WTC11 (cell line): ENCODE results near the gene C19orf44. TPM values are rescaled to one million over a fixed set of nuclear protein-coding genes. Genes with fewer than 3 reads are reported as not detected.
A peak's percentile ranks its signal among the peaks of the same experiment; 100 is the strongest.

Source experiments
- ATAC-seq: fragments of 200-7000 bp; cut with Tn5 transposase; 2 replicates; pipeline ENCODE4 v1.10.0; 2021; ENCODE audit warnings: mild to moderate bottlenecking, moderate library complexity
- CTCF ChIA-PET: fragments of 300-600 bp; sonication (Branson Sonifier 250); formaldehyde crosslinking; loops from one replicate; lab custom pipeline; 2021; ENCODE audit warnings: antibody characterized with exemption; lab: Charles Lee
- POLR2A ChIA-PET: fragments of 350-600 bp; sonication (Branson Sonifier 250); formaldehyde crosslinking; loops from one replicate; lab custom pipeline; 2021; ENCODE audit warnings: antibody characterized with exemption; lab: Charles Lee
- DNase-seq: peaks from one replicate; pipeline ENCODE4 v3.0.0; 2021; ENCODE audit warnings: low spot score
- H3K27ac Mint-ChIP-seq: 2 replicates; pipeline ENCODE4 v1.8.0; 2021; ENCODE audit warnings: mixed read lengths
- H3K27me3 Mint-ChIP-seq: 2 replicates; pipeline ENCODE4 v1.8.0; 2021; ENCODE audit warnings: low read depth, mild to moderate bottlenecking, moderate library complexity, mixed read lengths
- H3K36me3 Mint-ChIP-seq: 2 replicates; pipeline ENCODE4 v1.8.0; 2021; ENCODE audit warnings: mixed read lengths
- H3K4me1 Mint-ChIP-seq: 2 replicates; pipeline ENCODE4 v1.8.0; 2022; ENCODE audit warnings: mixed read lengths
- H3K4me3 Mint-ChIP-seq: 2 replicates; pipeline ENCODE4 v1.8.0; 2021; ENCODE audit warnings: mild to moderate bottlenecking, moderate library complexity, mixed read lengths
- H3K9me3 Mint-ChIP-seq: 2 replicates; pipeline ENCODE4 v1.8.0; 2021; ENCODE audit warnings: mixed read lengths
- CREB1 ChIP-seq: sonication (generic); formaldehyde crosslinking; IDR thresholded peaks from 2 replicates; pipeline ENCODE4 v1.8.0; 2023; ENCODE audit warnings: mild to moderate bottlenecking, missing genetic modification reagents
- CREM ChIP-seq: sonication (generic); formaldehyde crosslinking; IDR thresholded peaks from 2 replicates; pipeline ENCODE4 v1.8.1; 2022; ENCODE audit warnings: mild to moderate bottlenecking, missing genetic modification reagents, moderate library complexity
- GABPB1 ChIP-seq: sonication (generic); formaldehyde crosslinking; IDR thresholded peaks from 2 replicates; pipeline ENCODE4 v1.8.1; 2023; ENCODE audit warnings: mild to moderate bottlenecking, missing genetic modification reagents
- JAZF1 ChIP-seq: fragments of 250-450 bp; sonication (Bioruptor Pico); IDR thresholded peaks from 2 replicates; pipeline ENCODE4 v1.9.0; 2021; ENCODE audit warnings: moderate library complexity, mild to moderate bottlenecking, inconsistent platforms
- JUN ChIP-seq: sonication (generic); formaldehyde crosslinking; IDR thresholded peaks from 2 replicates; pipeline ENCODE4 v1.8.0; 2023; ENCODE audit warnings: mild to moderate bottlenecking, missing genetic modification reagents
- MYBL2 ChIP-seq: sonication (generic); formaldehyde crosslinking; IDR thresholded peaks from 2 replicates; pipeline ENCODE4 v1.8.1; 2023; ENCODE audit warnings: mild to moderate bottlenecking, moderate library complexity, missing genetic modification reagents
- NFATC4 ChIP-seq: fragments of 250-450 bp; sonication (Bioruptor Pico); IDR thresholded peaks from 2 replicates; pipeline ENCODE4 v1.9.0; 2021; ENCODE audit warnings: mild to moderate bottlenecking
- NR2C2 ChIP-seq: sonication (generic); formaldehyde crosslinking; IDR thresholded peaks from 2 replicates; pipeline ENCODE4 v1.8.0; 2022; ENCODE audit warnings: mild to moderate bottlenecking, missing genetic modification reagents
- OVOL2 ChIP-seq: fragments of 250-450 bp; sonication (Bioruptor Pico); IDR thresholded peaks from 2 replicates; pipeline ENCODE4 v1.9.0; 2021; ENCODE audit warnings: mild to moderate bottlenecking, borderline replicate concordance
- SMAD4 ChIP-seq: sonication (generic); formaldehyde crosslinking; IDR thresholded peaks from 2 replicates; pipeline ENCODE4 v1.8.0; 2022; ENCODE audit warnings: mild to moderate bottlenecking, missing genetic modification reagents
- SOX15 ChIP-seq: fragments of 250-450 bp; sonication (Bioruptor Pico); IDR thresholded peaks from 2 replicates; pipeline ENCODE4 v1.9.0; 2021; ENCODE audit warnings: mild to moderate bottlenecking
- SP1 ChIP-seq: sonication (generic); formaldehyde crosslinking; conservative IDR thresholded peaks from 2 replicates; pipeline ENCODE4 v1.8.1; 2022; ENCODE audit warnings: missing genetic modification reagents
- TEAD4 ChIP-seq: sonication (generic); formaldehyde crosslinking; IDR thresholded peaks from 2 replicates; pipeline ENCODE4 v1.8.0; 2022; ENCODE audit warnings: mild to moderate bottlenecking, missing genetic modification reagents
- TP53 ChIP-seq: sonication (generic); formaldehyde crosslinking; IDR thresholded peaks from 2 replicates; pipeline ENCODE4 v1.8.1; 2023; ENCODE audit warnings: mild to moderate bottlenecking, missing genetic modification reagents
- ZNF396 ChIP-seq: fragments of 250-450 bp; sonication (Bioruptor Pico); IDR thresholded peaks from 2 replicates; pipeline ENCODE4 v1.8.0; 2021; ENCODE audit warnings: mild to moderate bottlenecking, moderate library complexity, borderline replicate concordance
- ZNF416 ChIP-seq: fragments of 250-450 bp; sonication (Bioruptor Pico); IDR thresholded peaks from 2 replicates; pipeline ENCODE4 v1.9.0; 2021; ENCODE audit warnings: mild to moderate bottlenecking, inconsistent platforms
- ZNF671 ChIP-seq: fragments of 250-450 bp; sonication (Bioruptor Pico); IDR thresholded peaks from 2 replicates; pipeline ENCODE4 v1.8.0; 2021; ENCODE audit warnings: mild to moderate bottlenecking
- total RNA-seq: library from RNA; stranded (reverse); gene quantifications from 3 replicates; pipeline ENCODE4 v1.2.3, GENCODE V29; 2021
- TF ChIP-seq, protein P1 (sequence below): sonication (generic); formaldehyde crosslinking; IDR thresholded peaks from 2 replicates; pipeline ENCODE4 v1.8.1; 2022; ENCODE audit warnings: mild to moderate bottlenecking, missing genetic modification reagents, moderate library complexity, borderline replicate concordance
- TF ChIP-seq, protein P2 (sequence below): sonication (generic); formaldehyde crosslinking; IDR thresholded peaks from 2 replicates; pipeline ENCODE4 v1.8.1; 2023; ENCODE audit warnings: mild to moderate bottlenecking, missing genetic modification reagents, moderate library complexity
- TF ChIP-seq, protein P3 (sequence below): fragments of 250-450 bp; sonication (Bioruptor Pico); IDR thresholded peaks from 2 replicates; pipeline ENCODE4 v1.9.0; 2021; ENCODE audit warnings: mild to moderate bottlenecking, borderline replicate concordance
- TF ChIP-seq, protein P4 (sequence below): sonication (generic); formaldehyde crosslinking; conservative IDR thresholded peaks from 2 replicates; pipeline ENCODE4 v1.8.1; 2022; ENCODE audit warnings: mild to moderate bottlenecking, missing genetic modification reagents
- TF ChIP-seq, protein P5 (sequence below): sonication (generic); formaldehyde crosslinking; IDR thresholded peaks from 2 replicates; pipeline ENCODE4 v1.8.0; 2022; ENCODE audit warnings: missing genetic modification reagents
- TF ChIP-seq, protein P6 (sequence below): fragments of 250-450 bp; sonication (Bioruptor Pico); IDR thresholded peaks from 2 replicates; pipeline ENCODE4 v2.1.2; 2022; ENCODE audit warnings: mild to moderate bottlenecking, moderate library complexity
- TF ChIP-seq, protein P7 (sequence below): sonication (generic); formaldehyde crosslinking; IDR thresholded peaks from 2 replicates; pipeline ENCODE4 v1.8.1; 2022; ENCODE audit warnings: mild to moderate bottlenecking, moderate library complexity, missing genetic modification reagents
- TF ChIP-seq, protein P8 (sequence below): fragments of 250-450 bp; sonication (Bioruptor Pico); IDR thresholded peaks from 2 replicates; pipeline ENCODE4 v1.9.0; 2021; ENCODE audit warnings: mild to moderate bottlenecking

C19orf44 gene
- total RNA-seq, 1 experiment from 2014 or later, result 4.1 TPM

DNA sequence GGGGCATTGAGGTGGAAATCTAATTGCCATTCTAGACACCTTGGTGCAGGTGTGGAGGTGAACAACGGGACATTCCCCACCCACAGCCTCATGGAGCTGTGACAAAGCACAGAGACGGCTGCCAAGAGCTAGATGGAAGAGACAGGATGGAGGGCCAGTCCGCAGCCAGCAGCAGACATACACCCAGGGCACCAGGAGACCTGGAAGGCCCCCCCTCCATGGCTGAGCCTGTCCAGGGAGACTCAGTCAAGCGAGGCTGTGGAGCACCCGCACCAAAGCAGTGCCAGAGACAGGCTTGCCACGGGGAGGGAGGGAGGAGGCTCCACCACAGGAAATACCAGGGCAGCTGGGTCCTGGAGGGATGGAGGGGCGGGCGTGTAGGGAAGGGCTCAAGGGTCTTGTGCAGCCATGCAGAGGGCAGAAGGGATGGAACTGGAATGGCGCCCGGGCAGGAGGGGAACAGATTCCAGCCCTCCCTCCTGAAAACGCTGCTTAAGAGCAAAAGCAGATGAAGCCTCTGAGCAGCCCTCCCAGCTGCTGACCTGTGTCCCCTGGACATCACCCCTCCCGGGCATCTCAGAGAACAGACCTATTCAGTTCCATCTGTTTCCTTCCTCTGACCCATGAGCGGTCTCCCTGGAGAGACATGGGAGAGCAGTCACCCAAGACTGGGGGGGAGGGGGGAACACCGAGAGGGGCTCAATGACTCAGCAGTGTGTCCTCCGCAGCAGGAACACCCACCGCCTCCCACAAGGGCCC is 38.8 kb upstream of the C19orf44 start (continued):
- no peak for TF ChIP-seq TP53 (CRISPR knock-in tag)
- no peak for TF ChIP-seq TEAD4 (CRISPR knock-in tag)
- TF ChIP-seq NR2C2, result no peak
- TF ChIP-seq OVOL2 (CRISPR knock-in tag), result no peak
- TF ChIP-seq, protein P1, sequence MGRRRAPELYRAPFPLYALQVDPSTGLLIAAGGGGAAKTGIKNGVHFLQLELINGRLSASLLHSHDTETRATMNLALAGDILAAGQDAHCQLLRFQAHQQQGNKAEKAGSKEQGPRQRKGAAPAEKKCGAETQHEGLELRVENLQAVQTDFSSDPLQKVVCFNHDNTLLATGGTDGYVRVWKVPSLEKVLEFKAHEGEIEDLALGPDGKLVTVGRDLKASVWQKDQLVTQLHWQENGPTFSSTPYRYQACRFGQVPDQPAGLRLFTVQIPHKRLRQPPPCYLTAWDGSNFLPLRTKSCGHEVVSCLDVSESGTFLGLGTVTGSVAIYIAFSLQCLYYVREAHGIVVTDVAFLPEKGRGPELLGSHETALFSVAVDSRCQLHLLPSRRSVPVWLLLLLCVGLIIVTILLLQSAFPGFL (CRISPR knock-in tag), result no peak
- TF ChIP-seq, protein P2, sequence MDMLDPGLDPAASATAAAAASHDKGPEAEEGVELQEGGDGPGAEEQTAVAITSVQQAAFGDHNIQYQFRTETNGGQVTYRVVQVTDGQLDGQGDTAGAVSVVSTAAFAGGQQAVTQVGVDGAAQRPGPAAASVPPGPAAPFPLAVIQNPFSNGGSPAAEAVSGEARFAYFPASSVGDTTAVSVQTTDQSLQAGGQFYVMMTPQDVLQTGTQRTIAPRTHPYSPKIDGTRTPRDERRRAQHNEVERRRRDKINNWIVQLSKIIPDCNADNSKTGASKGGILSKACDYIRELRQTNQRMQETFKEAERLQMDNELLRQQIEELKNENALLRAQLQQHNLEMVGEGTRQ (CRISPR knock-in tag), result no peak
- TF ChIP-seq JAZF1 (CRISPR knock-in tag), result no peak
- TF ChIP-seq, protein P3, sequence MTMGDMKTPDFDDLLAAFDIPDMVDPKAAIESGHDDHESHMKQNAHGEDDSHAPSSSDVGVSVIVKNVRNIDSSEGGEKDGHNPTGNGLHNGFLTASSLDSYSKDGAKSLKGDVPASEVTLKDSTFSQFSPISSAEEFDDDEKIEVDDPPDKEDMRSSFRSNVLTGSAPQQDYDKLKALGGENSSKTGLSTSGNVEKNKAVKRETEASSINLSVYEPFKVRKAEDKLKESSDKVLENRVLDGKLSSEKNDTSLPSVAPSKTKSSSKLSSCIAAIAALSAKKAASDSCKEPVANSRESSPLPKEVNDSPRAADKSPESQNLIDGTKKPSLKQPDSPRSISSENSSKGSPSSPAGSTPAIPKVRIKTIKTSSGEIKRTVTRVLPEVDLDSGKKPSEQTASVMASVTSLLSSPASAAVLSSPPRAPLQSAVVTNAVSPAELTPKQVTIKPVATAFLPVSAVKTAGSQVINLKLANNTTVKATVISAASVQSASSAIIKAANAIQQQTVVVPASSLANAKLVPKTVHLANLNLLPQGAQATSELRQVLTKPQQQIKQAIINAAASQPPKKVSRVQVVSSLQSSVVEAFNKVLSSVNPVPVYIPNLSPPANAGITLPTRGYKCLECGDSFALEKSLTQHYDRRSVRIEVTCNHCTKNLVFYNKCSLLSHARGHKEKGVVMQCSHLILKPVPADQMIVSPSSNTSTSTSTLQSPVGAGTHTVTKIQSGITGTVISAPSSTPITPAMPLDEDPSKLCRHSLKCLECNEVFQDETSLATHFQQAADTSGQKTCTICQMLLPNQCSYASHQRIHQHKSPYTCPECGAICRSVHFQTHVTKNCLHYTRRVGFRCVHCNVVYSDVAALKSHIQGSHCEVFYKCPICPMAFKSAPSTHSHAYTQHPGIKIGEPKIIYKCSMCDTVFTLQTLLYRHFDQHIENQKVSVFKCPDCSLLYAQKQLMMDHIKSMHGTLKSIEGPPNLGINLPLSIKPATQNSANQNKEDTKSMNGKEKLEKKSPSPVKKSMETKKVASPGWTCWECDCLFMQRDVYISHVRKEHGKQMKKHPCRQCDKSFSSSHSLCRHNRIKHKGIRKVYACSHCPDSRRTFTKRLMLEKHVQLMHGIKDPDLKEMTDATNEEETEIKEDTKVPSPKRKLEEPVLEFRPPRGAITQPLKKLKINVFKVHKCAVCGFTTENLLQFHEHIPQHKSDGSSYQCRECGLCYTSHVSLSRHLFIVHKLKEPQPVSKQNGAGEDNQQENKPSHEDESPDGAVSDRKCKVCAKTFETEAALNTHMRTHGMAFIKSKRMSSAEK, result no peak

DNA sequence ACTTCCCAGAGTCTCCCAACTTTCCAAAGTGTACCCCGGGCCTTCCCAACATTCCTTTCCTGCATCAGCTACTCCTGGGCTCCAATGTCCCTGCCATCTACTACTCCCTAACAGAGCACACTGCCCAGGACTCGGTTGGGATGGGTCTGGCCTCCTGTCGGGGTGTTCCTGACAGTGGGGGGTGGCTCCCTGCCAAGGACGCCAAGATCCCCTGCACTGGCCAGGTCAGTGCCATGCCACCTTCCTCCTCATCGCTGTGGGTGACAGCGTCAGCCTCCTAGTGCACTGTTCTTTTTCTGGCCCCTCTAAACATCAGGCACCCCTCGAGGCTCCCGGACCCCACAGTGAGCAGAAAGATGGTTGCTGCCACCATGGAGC is 38.3 kb upstream of the C19orf44 start:
- no peak overlapping the region for H3K4me3 Mint-ChIP-seq
- no peaks in the 10 kb centered on the region for H3K27me3 Mint-ChIP-seq
- ATAC-seq (no peak), DNase-seq (no peak)
- no peak for TF ChIP-seq GABPB1
- no peak for TF ChIP-seq SMAD4 (CRISPR knock-in tag)
- TF ChIP-seq CREB1, result no peak
- TF ChIP-seq NFATC4 (CRISPR knock-in tag), result no peak
- TF ChIP-seq, protein P4, sequence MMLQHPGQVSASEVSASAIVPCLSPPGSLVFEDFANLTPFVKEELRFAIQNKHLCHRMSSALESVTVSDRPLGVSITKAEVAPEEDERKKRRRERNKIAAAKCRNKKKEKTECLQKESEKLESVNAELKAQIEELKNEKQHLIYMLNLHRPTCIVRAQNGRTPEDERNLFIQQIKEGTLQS (CRISPR knock-in tag), result no peak
- TF ChIP-seq JUN (CRISPR knock-in tag), result no peak
- TF ChIP-seq MYBL2, result no peak
- TF ChIP-seq, protein P5, sequence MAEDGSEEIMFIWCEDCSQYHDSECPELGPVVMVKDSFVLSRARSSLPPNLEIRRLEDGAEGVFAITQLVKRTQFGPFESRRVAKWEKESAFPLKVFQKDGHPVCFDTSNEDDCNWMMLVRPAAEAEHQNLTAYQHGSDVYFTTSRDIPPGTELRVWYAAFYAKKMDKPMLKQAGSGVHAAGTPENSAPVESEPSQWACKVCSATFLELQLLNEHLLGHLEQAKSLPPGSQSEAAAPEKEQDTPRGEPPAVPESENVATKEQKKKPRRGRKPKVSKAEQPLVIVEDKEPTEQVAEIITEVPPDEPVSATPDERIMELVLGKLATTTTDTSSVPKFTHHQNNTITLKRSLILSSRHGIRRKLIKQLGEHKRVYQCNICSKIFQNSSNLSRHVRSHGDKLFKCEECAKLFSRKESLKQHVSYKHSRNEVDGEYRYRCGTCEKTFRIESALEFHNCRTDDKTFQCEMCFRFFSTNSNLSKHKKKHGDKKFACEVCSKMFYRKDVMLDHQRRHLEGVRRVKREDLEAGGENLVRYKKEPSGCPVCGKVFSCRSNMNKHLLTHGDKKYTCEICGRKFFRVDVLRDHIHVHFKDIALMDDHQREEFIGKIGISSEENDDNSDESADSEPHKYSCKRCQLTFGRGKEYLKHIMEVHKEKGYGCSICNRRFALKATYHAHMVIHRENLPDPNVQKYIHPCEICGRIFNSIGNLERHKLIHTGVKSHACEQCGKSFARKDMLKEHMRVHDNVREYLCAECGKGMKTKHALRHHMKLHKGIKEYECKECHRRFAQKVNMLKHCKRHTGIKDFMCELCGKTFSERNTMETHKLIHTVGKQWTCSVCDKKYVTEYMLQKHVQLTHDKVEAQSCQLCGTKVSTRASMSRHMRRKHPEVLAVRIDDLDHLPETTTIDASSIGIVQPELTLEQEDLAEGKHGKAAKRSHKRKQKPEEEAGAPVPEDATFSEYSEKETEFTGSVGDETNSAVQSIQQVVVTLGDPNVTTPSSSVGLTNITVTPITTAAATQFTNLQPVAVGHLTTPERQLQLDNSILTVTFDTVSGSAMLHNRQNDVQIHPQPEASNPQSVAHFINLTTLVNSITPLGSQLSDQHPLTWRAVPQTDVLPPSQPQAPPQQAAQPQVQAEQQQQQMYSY, result no peak
- TF ChIP-seq, protein P6, sequence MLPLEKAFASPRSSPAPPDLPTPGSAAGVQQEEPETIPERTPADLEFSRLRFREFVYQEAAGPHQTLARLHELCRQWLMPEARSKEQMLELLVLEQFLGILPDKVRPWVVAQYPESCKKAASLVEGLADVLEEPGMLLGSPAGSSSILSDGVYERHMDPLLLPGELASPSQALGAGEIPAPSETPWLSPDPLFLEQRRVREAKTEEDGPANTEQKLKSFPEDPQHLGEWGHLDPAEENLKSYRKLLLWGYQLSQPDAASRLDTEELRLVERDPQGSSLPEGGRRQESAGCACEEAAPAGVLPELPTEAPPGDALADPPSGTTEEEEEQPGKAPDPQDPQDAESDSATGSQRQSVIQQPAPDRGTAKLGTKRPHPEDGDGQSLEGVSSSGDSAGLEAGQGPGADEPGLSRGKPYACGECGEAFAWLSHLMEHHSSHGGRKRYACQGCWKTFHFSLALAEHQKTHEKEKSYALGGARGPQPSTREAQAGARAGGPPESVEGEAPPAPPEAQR, result no peak
- TF ChIP-seq OVOL2 (CRISPR knock-in tag), result no peak
- no peak for TF ChIP-seq ZNF396
- TF ChIP-seq ZNF416, result no peak
- TF ChIP-seq SOX15 (CRISPR knock-in tag), result no peak
- TF ChIP-seq SP1, result no peak
- TF ChIP-seq, protein P7, sequence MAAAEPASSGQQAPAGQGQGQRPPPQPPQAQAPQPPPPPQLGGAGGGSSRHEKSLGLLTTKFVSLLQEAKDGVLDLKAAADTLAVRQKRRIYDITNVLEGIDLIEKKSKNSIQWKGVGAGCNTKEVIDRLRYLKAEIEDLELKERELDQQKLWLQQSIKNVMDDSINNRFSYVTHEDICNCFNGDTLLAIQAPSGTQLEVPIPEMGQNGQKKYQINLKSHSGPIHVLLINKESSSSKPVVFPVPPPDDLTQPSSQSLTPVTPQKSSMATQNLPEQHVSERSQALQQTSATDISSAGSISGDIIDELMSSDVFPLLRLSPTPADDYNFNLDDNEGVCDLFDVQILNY, result no peak
- TF ChIP-seq CREM, result no peak
- TF ChIP-seq ZNF671 (CRISPR knock-in tag), result no peak
- TF ChIP-seq, protein P8, sequence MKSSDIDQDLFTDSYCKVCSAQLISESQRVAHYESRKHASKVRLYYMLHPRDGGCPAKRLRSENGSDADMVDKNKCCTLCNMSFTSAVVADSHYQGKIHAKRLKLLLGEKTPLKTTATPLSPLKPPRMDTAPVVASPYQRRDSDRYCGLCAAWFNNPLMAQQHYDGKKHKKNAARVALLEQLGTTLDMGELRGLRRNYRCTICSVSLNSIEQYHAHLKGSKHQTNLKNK, result no peak
- TF ChIP-seq, all 79 proteins: peak for 0
- H3K36me3 Mint-ChIP-seq, result no peaks in the 10 kb centered on the region
- no peaks in the 10 kb centered on the region for H3K9me3 Mint-ChIP-seq
- ChIA-PET POLR2A (no interaction called here), CTCF (interaction anchor here (1.4 kb wide), 1 partner anchor 16 kb away, joined by 15 read pairs; no protein-coding TSS in a partner anchor)
- peak overlapping the region; percentile 76 for H3K27ac Mint-ChIP-seq
- peaks cover 52% of the 10 kb centered on the region for H3K4me1 Mint-ChIP-seq
